IMR-90 (cell line): ENCODE data around the gene SRCAP. TPM values are rescaled to one million over a fixed set of nuclear protein-coding genes. Genes with fewer than 3 reads are reported as not detected.

ENCODE experiments used
- ATAC-seq: fragments of 200-7000 bp; cut with Tn5 transposase; 2 replicates; pipeline ENCODE4 v1.9.1; 2020; ENCODE audit warnings: low read depth, mild to moderate bottlenecking, moderate library complexity
- BruUV-seq: library from RNA; stranded (reverse); fragments of 400-500 nt; replicated peaks from 2 replicates; lab custom pipeline; 2021; lab: Mats Ljungman, UMichigan
- CTCF ChIA-PET: fragments of 300-600 bp; formaldehyde crosslinking; extraction: SDS; loops from one replicate; lab custom pipeline; 2021; ENCODE audit warnings: antibody characterized with exemption; lab: Yijun Ruan, JAX
- POLR2A ChIA-PET: fragments of 300-600 bp; sonication (Branson Sonifier 250); formaldehyde crosslinking; loops from one replicate; lab custom pipeline; 2022; ENCODE audit warnings: antibody characterized with exemption; ENCODE audit not compliant: unreplicated experiment; lab: Charles Lee
- DNase-seq: peaks from one replicate; pipeline ENCODE4 v3.0.0; 2013
- H2AFZ ChIP-seq: replicated peaks from 2 replicates; pipeline ENCODE3; 2013; ENCODE audit warnings: low read length, mild to moderate bottlenecking; ENCODE audit not compliant: poor library complexity
- H2AK5ac ChIP-seq: 2 replicates; pipeline ENCODE4 v1.6.1; 2013; ENCODE audit warnings: low read depth, low read length, inconsistent platforms
- H2AK9ac ChIP-seq: replicated peaks from 2 replicates; pipeline ENCODE3; 2013; ENCODE audit warnings: mild to moderate bottlenecking, low read depth, low read length, moderate library complexity; ENCODE audit not compliant: poor library complexity
- H2BK120ac ChIP-seq: 2 replicates; pipeline ENCODE4 v1.6.1; 2013; ENCODE audit warnings: low read depth, low read length, inconsistent platforms
- H2BK15ac ChIP-seq: 3 replicates; pipeline ENCODE4 v1.6.1; 2013; ENCODE audit warnings: low read depth, low read length, inconsistent platforms
- H2BK20ac ChIP-seq: 2 replicates; pipeline ENCODE4 v1.6.1; 2013; ENCODE audit warnings: low read depth, mild to moderate bottlenecking, inconsistent platforms, low read length, moderate library complexity
- H2BK5ac ChIP-seq: 2 replicates; pipeline ENCODE4 v1.6.1; 2013; ENCODE audit warnings: mild to moderate bottlenecking, low read depth, low read length, inconsistent platforms; ENCODE audit not compliant: poor library complexity, severe bottlenecking
- H3K14ac ChIP-seq: replicated peaks from 2 replicates; pipeline ENCODE4 v1.6.1; 2013; ENCODE audit warnings: low read depth, low read length, inconsistent platforms
- H3K18ac ChIP-seq: 2 replicates; pipeline ENCODE4 v1.6.1; 2013; ENCODE audit warnings: low read depth, low read length, control low read depth
- H3K23ac ChIP-seq: 2 replicates; pipeline ENCODE4 v1.6.1; 2013; ENCODE audit warnings: low read depth, low read length, inconsistent platforms
- H3K27ac ChIP-seq: 2 replicates; pipeline ENCODE4 v1.5.1; 2013; ENCODE audit warnings: mild to moderate bottlenecking, control low read depth, low read length; ENCODE audit not compliant: insufficient read depth
- H3K27me3 ChIP-seq: 2 replicates; pipeline ENCODE4 v1.6.1; 2013; ENCODE audit warnings: low read length; ENCODE audit not compliant: control insufficient read depth, insufficient read depth
- H3K36me3 ChIP-seq: 2 replicates; pipeline ENCODE4 v1.6.1; 2013; ENCODE audit warnings: low read length, mixed read lengths; ENCODE audit not compliant: control insufficient read depth, insufficient read depth
- H3K4ac ChIP-seq: 2 replicates; pipeline ENCODE4 v1.6.1; 2013; ENCODE audit warnings: low read depth, low read length, inconsistent platforms
- H3K4me1 ChIP-seq: 2 replicates; pipeline ENCODE4 v1.6.1; 2013; ENCODE audit warnings: low read length, mixed read lengths; ENCODE audit not compliant: control insufficient read depth, insufficient read depth
- H3K4me2 ChIP-seq: 2 replicates; pipeline ENCODE4 v1.6.1; 2013; ENCODE audit warnings: low read depth, mild to moderate bottlenecking, control low read depth, low read length, moderate library complexity
- H3K4me3 ChIP-seq: 2 replicates; pipeline ENCODE4 v1.5.1; 2013; ENCODE audit warnings: low read depth, mild to moderate bottlenecking, control low read depth, low read length, moderate library complexity; ENCODE audit not compliant: insufficient read depth
- H3K56ac ChIP-seq: 2 replicates; pipeline ENCODE4 v1.6.1; 2013; ENCODE audit warnings: low read length, inconsistent platforms; ENCODE audit not compliant: insufficient read depth; ENCODE audit errors: extremely low read depth
- H3K79me1 ChIP-seq, 2 experiments: 2 replicates each; pipeline ENCODE4 v1.6.1; 2013; ENCODE audit warnings: low read length in 2 of 2, inconsistent platforms in 1 of 2, low read depth in 1 of 2
- H3K9ac ChIP-seq: 2 replicates; pipeline ENCODE4 v1.6.1; 2013; ENCODE audit warnings: low read depth, low read length, control low read depth
- H3K9me1 ChIP-seq: 2 replicates; pipeline ENCODE4 v1.6.1; 2013; ENCODE audit warnings: low read length, inconsistent platforms; ENCODE audit not compliant: insufficient read depth
- H3K9me3 ChIP-seq: 2 replicates; pipeline ENCODE4 v1.6.1; 2013; ENCODE audit warnings: low read length; ENCODE audit not compliant: control insufficient read depth, insufficient read depth
- H4K20me1 ChIP-seq: 2 replicates; pipeline ENCODE4 v1.6.1; 2013; ENCODE audit warnings: low read length, inconsistent platforms; ENCODE audit not compliant: insufficient read depth
- H4K5ac ChIP-seq: 2 replicates; pipeline ENCODE4 v1.6.1; 2013; ENCODE audit warnings: mild to moderate bottlenecking, low read depth, low read length, control low read depth
- H4K8ac ChIP-seq, 2 experiments: 2 replicates each; pipeline ENCODE4 v1.6.1; 2013; ENCODE audit warnings: low read depth in 2 of 2, low read length in 2 of 2, control low read depth in 1 of 2, inconsistent platforms in 1 of 2
- H4K91ac ChIP-seq: 2 replicates; pipeline ENCODE4 v1.6.1; 2013; ENCODE audit warnings: low read depth, low read length, inconsistent platforms; ENCODE audit not compliant: insufficient read depth
- BHLHE40 ChIP-seq: fragments of 150-350 bp; IDR thresholded peaks from 2 replicates; pipeline ENCODE4 v1.6.1; 2016; ENCODE audit warnings: mild to moderate bottlenecking, low read depth, low read length
- CEBPB ChIP-seq: IDR thresholded peaks from 2 replicates; pipeline ENCODE4 v1.6.1; 2012; ENCODE audit warnings: low read depth, low read length, improper control_type of control experiment
- CHD1 ChIP-seq: IDR thresholded peaks from 2 replicates; pipeline ENCODE4 v1.6.1; 2012; ENCODE audit warnings: low read depth, low read length, improper control_type of control experiment
- CTCF ChIP-seq: conservative IDR thresholded peaks from 2 replicates; pipeline ENCODE4 v1.5.1; 2012; ENCODE audit warnings: mild to moderate bottlenecking, low read depth, low read length, improper control_type of control experiment
- ELK1 ChIP-seq: fragments of 150-350 bp; IDR thresholded peaks from 2 replicates; pipeline ENCODE4 v1.6.1; 2016; ENCODE audit warnings: low read depth, mild to moderate bottlenecking, low read length, moderate library complexity, borderline replicate concordance
- FOS ChIP-seq: fragments of 150-350 bp; IDR thresholded peaks from 2 replicates; pipeline ENCODE4 v1.6.1; 2016; ENCODE audit warnings: low read depth, low read length
- MAFK ChIP-seq: IDR thresholded peaks from 2 replicates; pipeline ENCODE4 v1.6.1; 2012; ENCODE audit warnings: low read depth, low read length, improper control_type of control experiment
- MAZ ChIP-seq: IDR thresholded peaks from 2 replicates; pipeline ENCODE4 v1.6.1; 2012; ENCODE audit warnings: low read depth, mild to moderate bottlenecking, low read length, improper control_type of control experiment, moderate library complexity, borderline replicate concordance
- MXI1 ChIP-seq: IDR thresholded peaks from 2 replicates; pipeline ENCODE4 v1.6.1; 2012; ENCODE audit warnings: low read depth, mild to moderate bottlenecking, low read length, moderate library complexity, borderline replicate concordance
- NFE2L2 ChIP-seq: fragments of 150-350 bp; IDR thresholded peaks from 2 replicates; pipeline ENCODE4 v1.6.1; 2016; ENCODE audit warnings: low read depth, mild to moderate bottlenecking, low read length
- POLR2A ChIP-seq: IDR thresholded peaks from 2 replicates; pipeline ENCODE4 v1.6.1; 2012; ENCODE audit warnings: mild to moderate bottlenecking, low read depth, low read length
- RAD21 ChIP-seq: IDR thresholded peaks from 2 replicates; pipeline ENCODE4 v1.6.1; 2012; ENCODE audit warnings: low read length, improper control_type of control experiment
- RCOR1 ChIP-seq: IDR thresholded peaks from 2 replicates; pipeline ENCODE4 v1.6.1; 2012; ENCODE audit warnings: mild to moderate bottlenecking, low read length, improper control_type of control experiment; ENCODE audit not compliant: insufficient replicate concordance
- RFX5 ChIP-seq: IDR thresholded peaks from 2 replicates; pipeline ENCODE4 v1.8.0; 2012; ENCODE audit warnings: low read depth, mild to moderate bottlenecking, low read length, moderate library complexity
- SMC3 ChIP-seq: fragments of 150-350 bp; IDR thresholded peaks from 2 replicates; pipeline ENCODE4 v1.6.1; 2016; ENCODE audit warnings: low read depth, mild to moderate bottlenecking, antibody characterized with exemption, low read length, moderate library complexity
- USF2 ChIP-seq: fragments of 150-350 bp; IDR thresholded peaks from 2 replicates; pipeline ENCODE4 v1.6.1; 2017; ENCODE audit warnings: mild to moderate bottlenecking, antibody characterized with exemption, low read length, low read depth
- WGBS, 2 experiments: methylation state at CpG; one replicate each; pipeline versions ENCODE4 v1.1.5 to v1.1.7; 2013; ENCODE audit warnings: missing lambda C conversion rate in 2 of 2; ENCODE audit not compliant: insufficient read length in 1 of 2; ENCODE audit errors: extremely low coverage in 2 of 2; 5-methylcytosine and 5-hydroxymethylcytosine counted together
- dilution Hi-C: fragments of 300-500 bp; cut with HindIII; formaldehyde crosslinking; loops from one replicate; pipeline ENCODE4 v1.14.3; 2018; ENCODE audit warnings: low sequenced_read_pairs; ENCODE audit not compliant: unreplicated experiment
- in situ Hi-C: fragments of 300-500 bp; cut with MboI; formaldehyde crosslinking; loops from 3 replicates; pipeline ENCODE4 v1.14.3; 2019; ENCODE audit warnings: low sequenced_read_pairs, inconsistent platforms, mixed read lengths
- intact Hi-C: fragments of 100-400 bp; cut with micrococcal nuclease; formaldehyde crosslinking; loops from 2 replicates; pipeline ENCODE4 v1.10.0; 2022
- polyA plus RNA-seq, 3 experiments: library from polyadenylated mRNA; depleted of rRNA; stranded (reverse); fragments of >200 nt; gene quantifications; 2 replicates each; pipeline ENCODE4 v1.2.3, GENCODE V29; 2012; ENCODE audit warnings: low replicate concordance in 1 of 3
- total RNA-seq: library from RNA; depleted of rRNA; stranded (reverse); fragments of >200 nt; gene quantifications from 2 replicates; pipeline ENCODE4 v1.2.3, GENCODE V29; 2012

SRCAP gene
- total and polyA plus RNA-seq, 2 of the 4 experiments (the other 2 are of a cell fraction) = 4.5 to 8.2 TPM

DNA sequence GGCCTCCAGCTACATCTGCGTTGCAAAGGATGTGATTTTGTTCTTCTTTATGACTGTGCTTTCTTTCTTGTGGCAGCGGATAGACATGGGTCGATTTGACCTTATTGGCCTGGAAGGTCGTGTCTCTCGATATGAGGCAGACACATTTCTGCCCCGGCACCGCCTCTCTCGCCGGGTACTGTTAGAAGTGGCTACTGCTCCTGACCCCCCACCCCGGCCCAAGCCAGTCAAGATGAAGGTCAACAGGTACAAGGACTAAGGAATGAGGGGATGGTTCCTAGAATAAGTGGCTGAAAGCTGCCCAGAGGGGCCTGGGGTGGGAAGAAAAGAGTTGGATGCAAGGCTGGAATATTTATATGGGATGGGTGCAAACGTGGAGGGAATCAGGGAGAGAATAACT is 21.1 kb downstream of the SRCAP start:
- H2AK5ac ChIP-seq = no peak overlapping the region
- no peak overlapping the region for H3K4ac ChIP-seq
- H3K79me1 ChIP-seq = peaks cover 41 to 57% of the 10 kb centered on the region in 2 experiments
- no peak overlapping the region for H4K91ac ChIP-seq
- no peak overlapping the region for H2BK20ac ChIP-seq
- DNase-seq = no peak
- WGBS, 2 experiments = 99% methylated on average over 9 of the region's 11 CpGs; no CpG with 5 or more reads in 1 of the 2 experiments
- no peak overlapping the region for H4K5ac ChIP-seq
- H4K20me1 ChIP-seq = peaks cover 16% of the 10 kb centered on the region; the same call in 1 of the 2 replicates
- dilution Hi-C loops (no loop called here), in situ Hi-C loops (no loop called here), intact Hi-C loops (no loop called here)
- H3K14ac ChIP-seq = no peak overlapping the region
- peaks cover 74% of the 10 kb centered on the region for H3K36me3 ChIP-seq
- H2AK9ac ChIP-seq = no peak overlapping the region
- H3K18ac ChIP-seq = no peak overlapping the region
- ATAC-seq = no peak
- no peak overlapping the region for H3K27ac ChIP-seq
- no peak for TF ChIP-seq CHD1
- TF ChIP-seq ELK1 = no peak
- no peak for TF ChIP-seq RCOR1
- no peak for TF ChIP-seq CEBPB
- no peak for TF ChIP-seq NFE2L2
- TF ChIP-seq MAZ = no peak
- no peak for TF ChIP-seq BHLHE40
- no peak for TF ChIP-seq FOS
- TF ChIP-seq POLR2A = no peak
- no peak for TF ChIP-seq MXI1
- TF ChIP-seq USF2 = no peak
- TF ChIP-seq RFX5 = no peak
- TF ChIP-seq SMC3 = no peak
- no peak for TF ChIP-seq MAFK
- no peak for TF ChIP-seq CTCF
- TF ChIP-seq RAD21 = no peak
- CTCF ChIA-PET = interaction anchor here (0.6 kb wide), 1 partner anchor 16 kb away, joined by 3 read pairs; no protein-coding TSS in a partner anchor
- H2BK5ac ChIP-seq = no peak overlapping the region
- H3K9me1 ChIP-seq = no peaks in the 10 kb centered on the region
- no peak overlapping the region for H2BK120ac ChIP-seq
- no peak overlapping the region for H3K56ac ChIP-seq
- no peak overlapping the region for H3K4me3 ChIP-seq
- POLR2A ChIA-PET = no interaction called here
- no peak overlapping the region for H4K8ac ChIP-seq
- no peak overlapping the region for H3K9ac ChIP-seq
- H3K27me3 ChIP-seq = no peaks in the 10 kb centered on the region
- H2BK15ac ChIP-seq = no peak overlapping the region
- BruUV-seq = no TSS peak
- no peak overlapping the region for H3K23ac ChIP-seq
- H3K4me2 ChIP-seq = no peak overlapping the region
- H2AFZ ChIP-seq = no peak overlapping the region
- H3K4me1 ChIP-seq = no peaks in the 10 kb centered on the region
- no peaks in the 10 kb centered on the region for H3K9me3 ChIP-seq
